SJCRH30 (cell line): Measurements from ENCODE around the gene ADGRL3. TPM values are rescaled to one million over a fixed set of nuclear protein-coding genes. Genes with fewer than 3 reads are reported as not detected.

ENCODE experiments used
- DNase-seq, 2 experiments: peaks; one replicate each; pipeline ENCODE4 v3.0.0-alpha.2; 2015 to 2020
- H3K27ac ChIP-seq: fragments of 250-450 bp; sonication (Bioruptor Pico); 2 replicates; pipeline ENCODE4 v1.5.1; 2020; ENCODE audit warnings: mild to moderate bottlenecking, moderate library complexity
- H3K27me3 ChIP-seq: fragments of 250-450 bp; sonication (Bioruptor Pico); 2 replicates; pipeline ENCODE4 v1.5.1; 2020; ENCODE audit warnings: mild to moderate bottlenecking, moderate library complexity
- H3K36me3 ChIP-seq: fragments of 250-450 bp; sonication (Bioruptor Pico); 2 replicates; pipeline ENCODE4 v1.5.1; 2020; ENCODE audit warnings: mild to moderate bottlenecking, moderate library complexity
- H3K4me1 ChIP-seq: fragments of 250-450 bp; sonication (Bioruptor Pico); 2 replicates; pipeline ENCODE4 v1.5.1; 2020; ENCODE audit warnings: mild to moderate bottlenecking, moderate library complexity
- H3K4me3 ChIP-seq: fragments of 250-450 bp; sonication (Bioruptor Pico); 2 replicates; pipeline ENCODE4 v1.5.1; 2020; ENCODE audit warnings: mild to moderate bottlenecking, moderate library complexity
- H3K9me3 ChIP-seq: fragments of 250-450 bp; sonication (Bioruptor Pico); replicated peaks from 2 replicates; pipeline ENCODE4 v1.5.1; 2020; ENCODE audit warnings: mild to moderate bottlenecking, moderate library complexity
- total RNA-seq: library from RNA; depleted of rRNA; stranded (reverse); fragments of >200 nt; shearing (Covaris generic); gene quantifications from 2 replicates; pipeline ENCODE4 v1.2.3, GENCODE V29; 2014

Gene ADGRL3
- total RNA-seq, 1 experiment from 2014 or later = 0.40 TPM

- Histone ChIP-seq H3K27ac (no peak overlapping the region), H3K27me3 (peaks cover 13% of the 10 kb centered on the region; the same call in 1 of the 2 replicates), H3K4me1 (no peaks in the 10 kb centered on the region), H3K36me3 (no peaks in the 10 kb centered on the region), H3K4me3 (no peak overlapping the region), H3K9me3 (no peaks in the 10 kb centered on the region; the same call in 1 of the 2 replicates)
- no peak for DNase-seq
Observed at GRCh38 chr4:61223385-61223784, 23.3 kb downstream of the ADGRL3 start.

GRCh38 chr4:61224573-61224972 is 24.4 kb downstream of the ADGRL3 start:
- DNase-seq = no peak
- Histone ChIP-seq H3K4me3 (no peak overlapping the region), H3K36me3 (no peaks in the 10 kb centered on the region), H3K4me1 (no peaks in the 10 kb centered on the region), H3K27me3 (peaks cover 13% of the 10 kb centered on the region; the same call in 1 of the 2 replicates), H3K9me3 (no peaks in the 10 kb centered on the region; the same call in 1 of the 2 replicates), H3K27ac (no peak overlapping the region)

GRCh38 chr4:61225656-61226055 is 25.5 kb downstream of the ADGRL3 start:
- Histone ChIP-seq H3K4me1 (no peaks in the 10 kb centered on the region), H3K9me3 (no peaks in the 10 kb centered on the region; the same call in 1 of the 2 replicates), H3K4me3 (no peak overlapping the region), H3K36me3 (no peaks in the 10 kb centered on the region), H3K27me3 (peaks cover 13% of the 10 kb centered on the region; the same call in 1 of the 2 replicates), H3K27ac (no peak overlapping the region)
- no peak for DNase-seq

- H3K4me3 ChIP-seq = no peak overlapping the region
- no peaks in the 10 kb centered on the region; the same call in 1 of the 2 replicates for H3K27me3 ChIP-seq
- no peaks in the 10 kb centered on the region for H3K4me1 ChIP-seq
- no peaks in the 10 kb centered on the region for H3K36me3 ChIP-seq
- no peak overlapping the region for H3K27ac ChIP-seq
- no peaks in the 10 kb centered on the region for H3K9me3 ChIP-seq
- DNase-seq = no peak
Observed at GRCh38 chr4:61231421-61231820, 31.3 kb downstream of the ADGRL3 start.

- H3K4me3 ChIP-seq = no peak overlapping the region
- DNase-seq = no peak
- H3K27me3 ChIP-seq = no peaks in the 10 kb centered on the region
- no peaks in the 10 kb centered on the region for H3K9me3 ChIP-seq
- H3K4me1 ChIP-seq = no peaks in the 10 kb centered on the region
- H3K27ac ChIP-seq = no peak overlapping the region
- H3K36me3 ChIP-seq = no peaks in the 10 kb centered on the region
Observed at GRCh38 chr4:61239250-61239649, 39.1 kb downstream of the ADGRL3 start.

- H3K4me1 ChIP-seq = peaks cover 2% of the 10 kb centered on the region; the same call in 1 of the 2 replicates
- H3K27ac ChIP-seq = no peak overlapping the region
- H3K9me3 ChIP-seq = 0 out of 2 replicates have a peak, but pooled peaks cover 2% of the 10 kb centered on the region
- no peak for DNase-seq
- H3K4me3 ChIP-seq = no peak overlapping the region
- H3K27me3 ChIP-seq = no peaks in the 10 kb centered on the region
- H3K36me3 ChIP-seq = no peaks in the 10 kb centered on the region
Observed at GRCh38 chr4:61243962-61244361, 43.8 kb downstream of the ADGRL3 start.

- Histone ChIP-seq H3K36me3 (no peaks in the 10 kb centered on the region), H3K4me3 (no peak overlapping the region), H3K27me3 (no peaks in the 10 kb centered on the region), H3K4me1 (peaks cover 2% of the 10 kb centered on the region; the same call in 1 of the 2 replicates), H3K27ac (no peak overlapping the region), H3K9me3 (0 out of 2 replicates have a peak, but pooled peaks cover 2% of the 10 kb centered on the region)
- DNase-seq = no peak
Observed at GRCh38 chr4:61245069-61245714, 45.1 kb downstream of the ADGRL3 start.

- peak; percentile 10 to 43 for DNase-seq
- 0 out of 2 replicates have a peak, but pooled peaks cover 2% of the 10 kb centered on the region for H3K9me3 ChIP-seq
- peaks cover 2% of the 10 kb centered on the region; the same call in 1 of the 2 replicates for H3K4me1 ChIP-seq
- H3K27me3 ChIP-seq = no peaks in the 10 kb centered on the region
- H3K36me3 ChIP-seq = no peaks in the 10 kb centered on the region
- H3K27ac ChIP-seq = no peak overlapping the region
- no peak overlapping the region for H3K4me3 ChIP-seq
Observed at GRCh38 chr4:61246034-61246433, 45.9 kb downstream of the ADGRL3 start.

GRCh38 chr4:61248705-61249104 is 48.6 kb downstream of the ADGRL3 start:
- H3K27ac ChIP-seq = no peak overlapping the region
- no peak for DNase-seq
- H3K27me3 ChIP-seq = no peaks in the 10 kb centered on the region
- H3K36me3 ChIP-seq = no peaks in the 10 kb centered on the region
- H3K4me1 ChIP-seq = peaks cover 2% of the 10 kb centered on the region; the same call in 1 of the 2 replicates
- no peak overlapping the region for H3K4me3 ChIP-seq
- H3K9me3 ChIP-seq = 0 out of 2 replicates have a peak, but pooled peaks cover 2% of the 10 kb centered on the region

- Histone ChIP-seq H3K27me3 (no peaks in the 10 kb centered on the region), H3K4me3 (no peak overlapping the region), H3K36me3 (no peaks in the 10 kb centered on the region), H3K9me3 (0 out of 2 replicates have a peak, but pooled peaks cover 2% of the 10 kb centered on the region), H3K4me1 (peaks cover 2% of the 10 kb centered on the region; the same call in 1 of the 2 replicates), H3K27ac (no peak overlapping the region)
- peak; percentile 4 to 12 for DNase-seq
Observed at GRCh38 chr4:61251129-61251528, 51.0 kb downstream of the ADGRL3 start.

GRCh38 chr4:61254406-61254805 is 54.3 kb downstream of the ADGRL3 start:
- no peak overlapping the region for H3K27ac ChIP-seq
- H3K4me3 ChIP-seq = no peak overlapping the region
- no peaks in the 10 kb centered on the region for H3K27me3 ChIP-seq
- H3K36me3 ChIP-seq = no peaks in the 10 kb centered on the region
- no peaks in the 10 kb centered on the region for H3K9me3 ChIP-seq
- H3K4me1 ChIP-seq = no peaks in the 10 kb centered on the region
- DNase-seq = no peak

- no peaks in the 10 kb centered on the region for H3K9me3 ChIP-seq
- H3K27ac ChIP-seq = no peak overlapping the region
- no peaks in the 10 kb centered on the region for H3K4me1 ChIP-seq
- DNase-seq = no peak
- H3K4me3 ChIP-seq = no peak overlapping the region
- no peaks in the 10 kb centered on the region for H3K36me3 ChIP-seq
- no peaks in the 10 kb centered on the region for H3K27me3 ChIP-seq
Observed at GRCh38 chr4:61273233-61273632, 73.1 kb downstream of the ADGRL3 start.

GRCh38 chr4:61274286-61274685 is 74.2 kb downstream of the ADGRL3 start:
- no peaks in the 10 kb centered on the region for H3K36me3 ChIP-seq
- no peaks in the 10 kb centered on the region for H3K27me3 ChIP-seq
- H3K9me3 ChIP-seq = no peaks in the 10 kb centered on the region
- no peak overlapping the region for H3K27ac ChIP-seq
- H3K4me1 ChIP-seq = no peaks in the 10 kb centered on the region
- DNase-seq = no peak
- no peak overlapping the region for H3K4me3 ChIP-seq

GRCh38 chr4:61275241-61275640 is 75.1 kb downstream of the ADGRL3 start:
- H3K4me3 ChIP-seq = no peak overlapping the region
- no peak for DNase-seq
- H3K36me3 ChIP-seq = no peaks in the 10 kb centered on the region
- no peak overlapping the region for H3K27ac ChIP-seq
- no peaks in the 10 kb centered on the region for H3K27me3 ChIP-seq
- H3K9me3 ChIP-seq = no peaks in the 10 kb centered on the region
- no peaks in the 10 kb centered on the region for H3K4me1 ChIP-seq

GRCh38 chr4:61276029-61276428 is 75.9 kb downstream of the ADGRL3 start:
- no peaks in the 10 kb centered on the region for H3K27me3 ChIP-seq
- no peak overlapping the region for H3K27ac ChIP-seq
- H3K36me3 ChIP-seq = no peaks in the 10 kb centered on the region
- H3K4me3 ChIP-seq = no peak overlapping the region
- H3K4me1 ChIP-seq = no peaks in the 10 kb centered on the region
- no peak for DNase-seq
- no peaks in the 10 kb centered on the region for H3K9me3 ChIP-seq
